Measurements from ENCODE around the gene LYG1.

GRCh38 chr2:99240431-99240830, 60.6 kb downstream of the LYG1 start:
- TF ChIP-seq POLR2AphosphoS5 (IDR thresholded peaks at IDR 0.05; ENCODE audit: low read depth, low read length) (no peak), CTCF (IDR thresholded peaks at IDR 0.05) (no peak), TCF7L2 (IDR thresholded peaks at IDR 0.05; ENCODE audit: low read depth, low read length) (no peak)

Data from Panc1 (cell line).